ENCODE data around the gene FAM174C.
A peak's percentile ranks its signal among the peaks of the same experiment; 100 is the strongest.

Gene FAM174C

DNA sequence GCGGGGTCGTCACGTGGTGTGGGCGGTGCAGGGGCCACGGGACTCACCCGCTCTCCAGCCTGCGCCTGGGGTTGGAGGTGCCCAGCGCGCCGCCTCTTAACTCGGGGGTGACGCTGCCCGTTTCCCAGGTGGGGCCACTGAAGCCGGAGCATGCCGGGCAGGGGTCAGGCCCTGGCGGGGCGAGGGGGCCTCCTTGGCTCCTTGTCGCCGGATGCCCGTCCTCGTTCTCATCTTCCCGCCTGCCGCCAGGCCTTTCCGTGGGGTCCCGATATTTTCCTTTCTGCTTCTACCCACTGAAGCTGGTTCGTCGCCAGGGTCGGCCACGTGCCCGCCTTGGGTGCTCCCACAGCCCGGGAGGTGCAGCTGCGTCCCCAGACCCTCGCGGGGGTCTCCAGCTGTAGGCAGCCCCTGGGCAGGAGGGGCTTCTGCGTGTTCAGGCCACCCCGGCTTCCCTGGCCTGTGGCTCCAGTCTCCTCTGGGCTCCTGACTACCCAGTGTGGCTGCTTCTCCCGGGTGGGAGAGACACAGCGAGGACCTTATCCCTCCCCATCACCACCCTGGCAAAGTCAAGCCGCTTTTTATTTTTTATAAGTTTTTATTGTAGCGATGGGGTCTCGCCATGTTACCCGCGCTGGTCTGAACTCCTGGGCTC is 772 bp downstream of the FAM174C start:
- no peak for DNase-seq

DNA sequence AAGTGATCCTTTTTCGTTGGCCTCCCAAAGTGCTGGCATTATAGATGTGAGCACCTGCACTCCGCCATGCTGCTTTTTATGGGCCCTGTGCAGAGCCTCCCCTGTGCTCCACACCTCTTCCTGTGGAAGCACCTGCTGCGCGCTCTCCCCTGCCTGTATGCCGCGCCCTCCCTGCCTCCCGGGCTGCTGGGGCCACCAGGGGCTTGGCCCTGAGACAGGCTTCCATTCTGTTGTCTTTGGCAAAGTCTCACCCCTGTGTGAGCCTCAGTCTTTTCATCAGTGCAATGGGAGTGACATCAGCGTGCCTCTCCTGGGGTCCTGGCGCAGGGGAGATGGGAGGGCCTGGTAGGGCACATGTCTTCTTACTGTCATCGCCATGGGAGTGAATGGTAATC is 1.3 kb downstream of the FAM174C start:
- DNase-seq, result no peak

DNA sequence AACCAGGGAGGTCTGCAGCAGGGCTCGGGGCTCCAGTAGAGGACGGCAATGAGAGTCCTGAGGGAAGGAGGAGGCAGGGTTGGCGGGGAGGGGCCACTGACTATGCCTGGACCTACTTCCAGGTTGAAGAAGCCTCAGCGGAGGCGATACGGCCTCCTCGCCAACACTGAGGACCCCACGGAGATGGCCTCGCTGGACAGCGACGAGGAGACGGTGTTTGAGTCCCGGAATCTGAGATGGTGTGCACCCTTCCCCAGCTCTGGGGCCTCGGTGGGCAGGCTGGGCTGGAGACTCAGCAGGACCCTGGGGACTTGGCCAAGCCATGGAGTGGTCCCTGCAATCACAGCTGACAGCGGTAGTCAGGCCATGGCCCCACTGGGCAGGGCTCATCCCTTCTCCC is 1.7 kb downstream of the FAM174C start:
- no peak for DNase-seq

DNA sequence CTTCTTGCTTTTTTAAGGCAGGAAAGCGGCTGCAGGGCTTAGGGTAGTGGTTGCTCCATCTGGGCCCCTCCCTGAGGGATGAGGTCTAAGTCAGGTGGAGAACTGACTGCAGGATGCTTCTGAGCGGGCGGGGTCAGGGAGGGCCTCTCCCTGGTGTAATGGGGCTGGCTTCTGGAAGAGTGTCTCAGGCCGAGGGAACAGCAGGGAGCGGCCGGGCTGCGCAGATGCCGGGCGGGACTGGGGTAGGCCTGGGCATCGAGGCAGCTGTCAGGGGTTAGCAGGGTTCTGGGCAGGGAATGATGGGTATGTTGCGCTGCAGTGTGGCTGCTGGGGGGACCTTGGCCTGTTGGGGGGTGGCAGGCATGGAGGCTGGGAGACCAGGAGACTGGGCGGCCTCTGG is 2.7 kb downstream of the FAM174C start:
- no peak for DNase-seq

DNA sequence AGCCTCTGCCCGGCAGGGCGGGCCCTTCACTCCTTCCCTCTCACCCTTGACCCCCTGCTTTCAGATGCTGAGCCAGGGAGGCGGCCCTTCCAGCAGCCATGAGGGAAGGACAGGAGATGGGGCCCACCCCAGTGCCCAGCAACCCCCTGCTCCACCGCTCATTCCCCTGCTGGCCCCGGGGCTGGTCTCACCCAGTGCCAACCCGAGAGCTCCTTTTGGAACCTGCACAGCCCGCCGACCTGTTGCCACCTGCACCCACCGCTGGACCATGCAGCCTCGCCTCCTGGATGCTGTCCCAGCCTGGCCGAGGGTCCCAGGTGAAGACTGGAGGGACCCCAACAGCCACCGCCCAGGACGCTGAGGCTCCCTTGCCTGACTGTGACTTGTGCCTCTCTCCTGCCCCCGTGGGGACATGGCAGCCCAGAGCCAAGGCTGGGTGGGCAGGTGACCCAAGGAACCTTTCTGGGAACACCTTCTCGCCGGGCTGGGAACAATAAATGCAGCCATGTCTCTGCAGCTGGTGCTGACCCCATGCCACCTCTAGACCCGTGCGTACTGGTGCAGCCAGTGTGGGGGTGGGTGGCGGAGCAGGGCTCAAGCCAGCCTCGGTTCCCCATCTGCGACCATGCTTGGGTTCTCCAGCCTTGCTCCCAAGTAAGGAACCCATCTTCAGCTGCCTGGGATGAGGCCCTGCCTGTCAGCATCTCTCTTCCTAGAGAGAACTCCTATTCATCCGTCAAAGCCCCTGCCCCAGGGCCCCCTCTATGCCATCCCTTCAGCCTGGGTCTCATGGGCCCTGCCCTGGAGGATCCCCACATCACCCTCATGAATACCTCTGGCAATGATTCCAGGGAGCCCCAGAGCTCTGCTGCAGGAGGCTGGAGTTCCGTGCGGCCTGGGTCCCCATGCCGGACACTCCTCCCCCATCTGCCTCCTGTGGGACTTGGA is 3.7 kb downstream of the FAM174C start:
- no peak for DNase-seq

DNA sequence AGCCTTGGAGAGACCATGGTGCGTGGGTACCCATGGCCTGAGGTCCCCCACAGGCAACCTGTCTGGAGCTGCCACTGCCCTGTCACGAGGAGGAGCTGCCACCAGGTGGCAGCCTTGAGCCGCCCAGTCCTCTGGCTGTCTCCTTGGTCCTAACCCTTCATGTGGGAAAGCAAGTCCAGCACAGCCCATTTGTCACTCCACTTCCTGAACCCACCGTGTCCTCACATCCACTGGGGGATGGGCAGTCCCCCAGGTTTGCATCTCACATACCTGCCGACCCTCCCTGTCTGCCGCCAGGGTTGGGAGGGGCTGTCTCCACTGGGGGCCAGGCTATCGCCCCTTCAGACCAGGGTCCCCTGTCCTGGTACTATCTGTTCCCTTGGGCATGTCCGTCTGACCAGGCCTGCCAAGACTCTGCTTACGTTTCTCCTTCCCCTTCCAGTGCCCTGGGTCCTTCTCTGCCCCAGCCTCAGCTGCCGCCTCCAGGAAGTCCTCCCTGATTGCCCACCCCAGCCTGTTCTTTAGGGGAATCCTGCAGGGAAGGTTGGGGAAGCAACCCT is 4.5 kb downstream of the FAM174C start:
- DNase-seq, result peak; percentile 38 to 83

DNA sequence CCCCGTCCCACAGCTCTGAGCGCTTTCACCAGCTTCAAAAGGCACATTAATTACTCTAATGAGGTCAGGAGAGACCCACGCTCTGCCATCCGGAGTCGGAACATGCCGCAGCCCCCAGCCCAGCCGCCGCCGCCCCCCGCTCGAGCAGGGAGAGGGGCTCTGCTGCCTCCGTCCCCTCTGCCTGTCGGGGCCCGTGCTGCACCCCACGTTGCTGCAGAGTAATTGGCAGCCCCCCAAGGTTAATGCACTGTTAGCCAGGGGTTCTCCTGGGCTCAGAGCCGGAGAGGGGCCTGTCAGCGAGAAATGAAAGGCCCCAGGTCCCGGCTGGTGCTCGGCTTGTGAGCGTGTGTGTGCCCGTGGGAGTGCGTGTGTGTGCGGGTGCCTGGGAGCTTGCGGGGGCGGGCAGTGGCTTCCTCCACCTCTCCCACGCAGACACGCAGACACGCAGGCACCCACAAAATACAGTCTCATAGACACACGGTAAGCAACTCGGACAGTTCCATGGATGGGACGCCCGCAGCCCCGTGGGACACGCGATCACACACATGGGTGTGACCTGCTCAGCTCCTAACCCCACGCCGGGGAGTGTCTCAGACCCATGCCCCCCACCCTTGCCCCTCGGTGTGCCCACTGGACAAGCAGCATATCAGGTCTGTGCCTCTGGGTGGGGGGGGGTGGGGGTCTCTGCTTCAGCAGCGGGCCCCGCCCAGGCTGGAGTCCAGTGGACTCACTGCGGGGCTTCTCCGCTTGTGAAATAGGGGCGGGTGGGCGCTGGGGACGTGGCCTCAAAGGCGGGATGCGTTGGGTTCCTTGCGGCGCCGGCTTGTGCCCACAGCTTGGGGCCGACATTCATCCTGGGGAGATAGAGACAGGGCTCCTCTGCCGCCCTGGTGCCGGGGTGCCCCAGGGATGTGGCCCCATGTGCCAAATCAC is 5.6 kb downstream of the FAM174C start:
- no peak for DNase-seq

DNA sequence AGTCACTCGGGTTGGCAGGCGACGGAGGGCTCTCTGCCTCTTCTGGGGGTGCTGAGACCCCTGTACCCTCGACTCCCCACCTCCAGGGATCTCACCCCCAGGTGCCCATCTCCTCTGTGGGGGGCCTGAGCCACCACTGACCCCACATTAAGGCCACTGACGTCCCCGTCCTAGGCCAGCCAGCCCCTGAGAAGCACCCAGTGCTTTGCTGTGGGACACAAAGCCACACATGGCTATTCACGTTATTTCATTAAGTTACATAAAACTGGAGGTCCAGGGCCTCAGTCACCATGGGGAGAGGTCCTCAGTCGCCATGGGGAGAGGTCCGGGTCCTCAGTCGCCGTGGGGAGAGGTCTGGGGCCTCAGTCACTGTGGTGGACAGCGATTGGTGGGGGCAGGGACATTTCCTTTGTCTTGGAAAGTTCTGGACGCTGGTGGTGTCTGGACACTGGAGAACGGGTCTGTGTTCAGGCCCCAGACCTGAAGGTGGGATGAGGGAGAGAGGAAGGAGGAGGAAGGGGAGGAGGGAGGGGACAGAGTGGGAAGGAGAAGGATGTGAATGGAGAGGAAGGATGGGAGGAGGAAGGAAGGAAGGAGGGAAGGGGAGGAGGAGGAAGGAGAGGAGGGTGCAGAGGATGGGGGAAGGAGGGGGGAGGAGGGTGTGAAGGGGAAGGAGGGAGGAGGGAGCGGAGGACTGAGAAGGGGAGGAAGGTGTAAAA is 6.4 kb downstream of the FAM174C start:
- no peak for DNase-seq

DNA sequence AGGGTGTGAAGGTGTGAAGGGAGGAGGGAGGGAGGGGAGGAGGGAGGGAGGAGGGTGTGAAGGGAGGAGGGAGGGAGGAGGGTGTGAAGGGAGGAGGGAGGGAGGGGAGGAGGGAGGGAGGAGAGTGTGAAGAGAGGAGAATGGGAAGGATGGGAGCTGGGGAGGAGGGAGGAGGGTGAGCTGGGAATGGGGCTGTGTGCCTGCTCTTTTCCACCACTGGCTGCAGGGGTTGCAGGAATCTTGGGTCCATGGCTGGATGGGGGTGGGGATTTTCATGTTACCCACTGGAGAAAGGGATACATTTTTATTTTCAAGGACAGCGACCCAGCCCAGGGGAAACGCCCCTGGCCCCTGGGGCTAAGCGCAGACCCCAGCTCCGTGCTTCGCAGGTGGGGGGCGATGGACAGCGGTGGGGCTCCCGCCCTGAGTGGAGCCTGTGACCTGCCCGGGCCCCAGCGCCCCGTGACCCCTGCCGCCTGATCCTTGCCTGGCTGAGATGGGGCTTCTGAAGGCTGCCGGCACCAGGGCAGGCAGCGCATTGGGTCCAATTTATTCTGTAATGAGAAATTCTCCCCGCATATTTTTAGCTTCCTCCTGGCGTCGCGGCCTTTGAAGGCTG is 7.4 kb downstream of the FAM174C start:
- DNase-seq, result no peak

DNA sequence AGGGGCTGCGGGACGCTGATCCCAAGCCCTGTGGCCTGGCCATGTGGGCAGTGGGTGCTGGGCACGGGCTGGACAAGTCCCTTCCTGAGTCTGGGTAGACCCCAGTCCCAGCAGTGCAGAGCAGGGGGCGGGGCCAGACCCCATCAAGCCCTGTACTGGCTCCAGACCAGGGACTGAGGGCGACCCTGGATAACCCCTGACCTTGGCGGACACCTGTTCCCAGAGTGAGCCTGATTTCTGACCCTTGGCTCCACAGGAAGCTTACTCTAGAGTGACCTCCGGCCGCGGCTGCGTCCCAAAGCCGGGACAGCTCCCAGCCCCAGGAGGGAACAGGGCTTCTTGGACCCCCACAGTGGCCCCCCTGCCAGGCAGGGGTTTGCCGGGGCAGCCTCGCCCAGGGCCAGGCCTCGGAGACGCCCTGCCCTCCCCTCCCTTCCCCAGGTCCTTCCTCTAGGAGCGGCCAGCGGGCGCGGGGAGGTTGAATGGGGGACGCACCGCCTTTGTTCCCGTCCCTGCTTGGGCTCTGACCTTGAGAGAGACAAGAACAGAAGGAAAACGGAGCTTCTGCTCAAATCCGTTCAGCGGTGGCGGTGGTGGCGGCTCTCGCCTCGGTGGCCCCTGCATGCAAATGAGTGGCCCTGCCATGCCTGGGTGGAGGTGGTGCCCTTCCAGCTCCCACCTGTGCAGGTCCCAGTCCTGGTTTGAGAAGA is 8.0 kb downstream of the FAM174C start:
- DNase-seq, result no peak

DNA sequence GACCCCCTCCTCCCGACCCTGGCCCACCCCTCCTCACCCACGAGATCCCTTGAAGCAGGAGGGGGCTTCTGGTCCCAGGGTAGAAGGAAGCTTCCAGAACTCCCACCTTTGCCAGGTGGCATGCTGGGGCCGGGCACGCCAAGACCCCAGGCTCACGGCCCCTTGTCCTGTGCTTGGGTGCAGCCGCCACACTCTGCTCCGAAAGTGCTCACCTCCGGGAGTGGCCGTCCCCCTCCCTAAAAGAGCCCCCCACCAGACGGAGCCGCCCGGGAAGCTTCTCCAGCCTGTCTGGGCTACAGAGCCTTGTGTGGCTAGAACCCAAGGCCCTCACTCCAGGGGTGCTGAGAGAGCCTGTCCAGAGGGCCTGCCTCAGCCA is 8.6 kb downstream of the FAM174C start:
- no peak for DNase-seq

DNA sequence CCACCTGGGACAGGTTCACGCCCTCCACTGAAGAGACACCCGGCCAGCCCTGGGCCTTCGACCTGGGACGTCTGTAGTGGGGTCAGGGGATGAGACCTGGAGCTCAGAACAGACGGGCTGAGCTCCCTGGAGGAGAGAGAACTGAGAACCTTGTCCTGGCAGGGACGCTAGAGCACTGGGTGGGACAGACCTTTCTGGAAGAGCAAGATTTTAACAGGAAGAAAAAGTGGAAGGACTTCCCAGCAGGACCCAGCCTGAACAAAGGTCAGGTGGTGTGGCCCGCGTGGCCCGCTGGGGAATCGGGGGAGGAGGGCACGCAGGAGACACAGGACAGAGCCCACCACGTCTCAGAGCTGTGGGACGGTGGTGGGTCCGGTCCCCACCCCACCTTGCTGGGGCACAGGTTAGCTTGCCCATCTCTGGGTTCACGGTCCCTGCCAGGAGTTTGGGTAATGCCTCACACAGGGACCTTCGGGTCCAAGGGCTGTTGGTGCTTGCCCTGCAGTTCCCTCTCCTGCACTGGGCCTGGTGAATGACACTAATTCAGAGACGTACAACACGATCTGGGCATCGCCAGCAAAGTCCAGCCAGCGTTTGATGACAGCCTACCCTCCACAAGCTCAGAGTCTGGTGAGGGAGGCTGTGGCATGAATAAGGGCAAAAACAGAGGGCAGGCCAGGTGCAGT is 9.1 kb downstream of the FAM174C start:
- DNase-seq, result no peak

DNA sequence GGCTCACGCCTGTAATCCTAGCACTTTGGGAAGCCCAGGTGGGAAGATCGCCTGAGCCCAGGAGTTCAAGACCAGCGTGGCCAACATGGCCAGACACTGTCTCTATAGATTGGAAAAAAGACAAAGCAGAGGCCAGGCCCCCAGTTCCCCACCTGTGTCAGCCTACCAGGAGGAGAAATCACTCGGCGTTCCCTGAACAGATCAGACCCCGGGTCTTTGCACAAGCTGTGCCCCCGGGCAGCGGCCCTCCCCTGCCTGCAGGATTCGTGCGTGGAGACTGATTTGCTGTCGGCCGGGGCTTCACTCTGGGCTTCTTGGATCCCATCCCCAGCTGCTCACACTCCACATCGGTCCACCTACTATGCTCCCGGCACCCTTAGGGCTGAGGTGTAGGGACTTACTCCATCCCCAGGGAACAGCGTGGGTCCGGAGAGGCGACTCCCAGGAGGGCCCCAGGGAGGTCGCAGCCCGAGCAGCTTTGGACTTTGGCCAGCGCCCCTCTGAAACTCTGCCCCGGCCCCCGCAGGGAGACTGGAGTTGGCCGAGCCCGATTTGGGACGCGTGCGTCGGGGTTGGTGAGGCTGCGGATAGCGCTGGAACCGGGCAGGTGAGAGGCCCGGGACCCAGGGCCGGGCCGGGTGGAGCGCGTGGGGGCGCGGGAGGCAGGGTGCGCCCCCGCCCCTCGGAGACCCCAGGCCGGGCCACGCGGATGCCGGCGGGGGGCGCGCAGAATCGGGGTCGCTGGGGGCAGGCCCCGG is 9.8 kb downstream of the FAM174C start:
- no peak for DNase-seq

DNA sequence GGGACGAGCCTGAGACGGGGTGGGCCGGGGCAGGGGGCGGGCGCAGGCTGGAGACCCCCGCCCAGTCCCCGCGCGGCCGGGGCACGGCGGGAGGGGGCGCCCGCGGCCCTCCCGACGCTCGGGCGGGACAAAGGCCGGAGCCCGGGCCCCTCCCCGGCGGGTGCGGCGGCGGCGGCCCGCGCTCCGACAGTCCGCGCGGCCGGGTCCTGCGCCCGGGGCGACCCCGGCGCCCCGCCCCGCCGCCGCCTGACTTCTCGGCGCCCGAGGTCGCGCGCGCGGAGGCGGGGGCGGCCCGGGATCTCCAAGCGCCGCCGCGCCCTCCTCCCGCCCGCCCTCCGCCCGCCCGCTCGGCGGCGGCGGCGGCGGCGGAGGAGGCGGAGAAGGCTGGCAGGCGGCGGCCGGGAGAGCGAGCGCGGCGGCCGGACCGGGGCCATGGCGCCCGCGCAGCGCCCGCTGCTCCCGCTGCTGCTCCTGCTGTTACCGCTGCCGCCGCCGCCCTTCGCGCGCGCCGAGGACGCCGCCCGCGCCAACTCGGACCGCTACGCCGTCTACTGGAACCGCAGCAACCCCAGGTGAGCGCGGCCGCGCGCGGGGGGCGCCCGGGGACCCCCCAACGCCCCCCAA is 10.5 kb downstream of the FAM174C start, which contains the start of gene EFNA2:
Gene EFNA2 (plus strand): TSS at position 137 of the 624 bp plus-strand sequence. CDS start 296 bp downstream, at position 433.
- no peak for DNase-seq

DNA sequence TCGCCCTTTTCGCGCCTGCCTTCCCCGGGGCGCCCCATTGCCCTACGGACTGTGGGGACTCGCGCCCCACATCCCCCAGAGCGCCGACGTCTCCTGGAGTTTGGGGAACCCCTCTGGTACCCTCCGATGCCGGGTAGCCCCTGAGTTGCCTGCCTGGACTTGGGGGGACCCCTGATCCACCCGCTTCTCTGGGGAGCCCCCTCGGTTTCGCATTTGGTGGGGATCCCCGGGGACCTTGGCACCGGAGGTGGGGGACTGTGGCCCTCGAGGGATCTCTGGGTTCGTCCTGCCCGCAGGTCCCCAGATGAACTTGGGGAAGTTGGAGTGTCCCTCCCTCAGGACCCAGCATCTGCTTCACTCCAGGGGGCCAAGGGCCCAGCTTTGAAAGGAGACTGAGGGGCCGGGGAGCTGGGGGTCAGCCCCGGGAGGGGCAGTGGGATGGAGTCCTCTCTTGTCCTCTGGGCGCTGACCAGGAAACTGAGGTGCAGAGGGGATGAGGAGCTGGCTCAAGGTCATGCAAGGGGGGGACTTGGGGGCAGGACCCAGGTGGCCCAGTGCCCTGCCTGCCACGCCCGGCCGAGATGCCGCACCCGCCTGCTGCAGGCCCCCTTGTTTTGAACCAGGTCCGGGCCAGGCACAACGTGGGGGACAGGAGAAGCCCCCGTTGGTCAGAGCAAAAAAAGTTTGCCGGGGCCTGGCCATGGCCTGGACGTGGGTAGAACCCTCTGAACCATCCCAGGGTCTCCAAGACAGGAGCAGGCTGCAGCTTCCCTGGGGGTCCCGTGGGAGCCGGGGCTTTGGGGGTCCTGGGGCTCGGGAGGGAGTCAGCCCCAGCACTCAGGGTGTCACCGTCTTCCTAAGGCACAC is 11.4 kb downstream of the FAM174C start:
- no peak for DNase-seq

DNA sequence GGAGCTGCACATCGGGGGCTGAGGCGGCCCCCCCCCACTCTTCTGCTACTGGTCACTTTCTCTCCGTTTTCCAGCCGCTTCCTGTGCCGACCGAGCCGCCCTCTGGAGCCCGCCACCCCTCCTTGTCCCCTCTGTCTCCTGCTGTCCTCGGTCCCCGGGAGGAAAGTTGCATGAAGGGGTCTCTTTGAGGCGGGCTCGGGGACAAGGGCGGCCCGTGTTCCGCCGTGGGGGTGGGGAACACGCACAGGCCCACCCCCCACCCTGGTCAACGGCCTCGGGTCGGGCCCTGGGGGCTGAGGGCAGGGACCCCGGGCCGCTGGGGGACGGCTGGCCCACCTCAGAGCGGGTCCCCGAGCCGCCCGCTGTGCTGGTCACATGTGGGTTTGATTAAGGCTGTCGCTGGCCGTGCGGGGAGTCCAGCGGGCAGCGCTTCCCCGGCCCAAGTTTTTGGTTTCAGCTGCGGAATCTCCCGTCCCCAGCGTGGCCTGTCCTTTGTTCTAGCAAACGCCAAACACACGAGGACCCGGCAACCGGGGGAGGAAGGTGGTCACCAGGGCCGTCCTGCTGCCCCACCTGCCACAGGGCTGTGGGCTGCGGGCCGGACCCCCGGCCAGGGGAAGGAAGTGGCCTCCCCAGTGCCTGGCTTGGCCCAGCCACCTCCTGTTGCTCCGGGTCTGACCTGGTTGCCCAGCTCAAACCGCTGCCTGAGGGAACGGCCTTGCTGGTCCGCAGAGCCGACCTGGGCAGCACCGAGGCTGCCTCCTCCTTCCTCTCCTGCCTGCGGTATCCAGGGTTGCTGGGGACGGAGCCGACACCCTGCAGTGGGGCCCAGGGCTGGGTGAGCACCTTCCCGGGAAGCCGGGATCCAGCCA is 12.3 kb downstream of the FAM174C start:
- DNase-seq, result no peak

DNA sequence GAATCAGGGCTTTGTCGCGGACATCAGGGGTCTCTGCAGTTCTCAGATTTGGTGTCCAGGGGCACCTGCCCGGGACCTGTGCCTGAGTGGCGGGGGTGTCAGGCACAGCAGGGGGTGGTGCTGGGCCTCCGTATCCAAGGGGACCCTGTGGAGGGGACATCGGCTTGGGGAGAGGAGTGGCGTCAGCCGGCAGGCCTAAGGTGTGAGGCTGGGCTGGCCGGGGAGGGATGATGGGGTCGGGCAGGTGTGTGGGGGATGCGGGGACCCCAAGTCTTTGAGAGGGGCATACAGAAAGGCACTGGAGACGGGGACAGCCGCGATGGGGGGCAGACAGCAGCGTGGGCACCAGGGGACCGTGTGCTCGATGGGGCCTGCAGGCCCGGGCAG is 12.9 kb downstream of the FAM174C start:
- DNase-seq, result no peak

Data from SW 1271 (cell line).